Activated CD4-positive, alpha-beta T cell treated with anti-CD3 and anti-CD28 coated beads, Interleukin-2, amount 10 ng/mL, durations not matched to agents 7 days and 5 days (primary cell): Measurements from ENCODE around the gene LDAF1. TPM values are rescaled to one million over a fixed set of nuclear protein-coding genes. Genes with fewer than 3 reads are reported as not detected.
"Not testable (repeated sequence)": the region's sequence is repeated elsewhere in the genome, so short reads cannot be mapped to it uniquely, and the experiment has no call there.

Source experiments
- CTCF ChIA-PET: fragments of 350-600 bp; sonication (Branson Sonifier 250); formaldehyde crosslinking; loops from one replicate; lab custom pipeline; 2021; ENCODE audit warnings: antibody characterized with exemption; lab: Charles Lee
- POLR2A ChIA-PET: fragments of 350-600 bp; sonication (Branson Sonifier 250); formaldehyde crosslinking; loops from one replicate; lab custom pipeline; 2021; ENCODE audit warnings: antibody characterized with exemption; lab: Charles Lee
- DNase-seq: peaks from one replicate; pipeline ENCODE4 v3.0.0-alpha.2; 2020
- H3K27ac Mint-ChIP-seq: one replicate; pipeline ENCODE4 v1.8.0; 2021; ENCODE audit warnings: mild to moderate bottlenecking, moderate library complexity, mixed read lengths
- H3K27me3 Mint-ChIP-seq: one replicate; pipeline ENCODE4 v1.8.0; 2021; ENCODE audit warnings: mixed read lengths
- H3K36me3 Mint-ChIP-seq: one replicate; pipeline ENCODE4 v1.8.0; 2021; ENCODE audit warnings: low read depth, mixed read lengths
- H3K4me1 Mint-ChIP-seq: one replicate; pipeline ENCODE4 v1.8.0; 2021; ENCODE audit warnings: mixed read lengths
- H3K4me3 Mint-ChIP-seq: one replicate; pipeline ENCODE4 v1.8.0; 2021; ENCODE audit warnings: mild to moderate bottlenecking, moderate library complexity, mixed read lengths
- H3K9me3 Mint-ChIP-seq: one replicate; pipeline ENCODE4 v1.8.0; 2021; ENCODE audit warnings: mixed read lengths
- total RNA-seq, 2 experiments: library from RNA; stranded (reverse); gene quantifications; one replicate each; pipeline ENCODE4 v1.2.3, GENCODE V29; 2021

LDAF1 gene
- total RNA-seq = 10 to 100 TPM; 11.2 to 13.6 TPM

- CTCF ChIA-PET = interaction anchor here (0.6 to 1.8 kb wide), 5 partner anchors 13 to 143 kb away, joined by 3 to 4 read pairs (median 3); no protein-coding TSS in a partner anchor
Measured at GRCh38 chr16:21158208-21159110, at the start of gene LDAF1. LDAF1 (plus strand) TSS chr16:21158674; CDS start chr16:21161183, 2,509 bp downstream.

GRCh38 chr16:21115551-21115950, 42.9 kb upstream of the LDAF1 start:
- H3K27me3 Mint-ChIP-seq, CTCF ChIA-PET, H3K4me3 Mint-ChIP-seq, H3K36me3 Mint-ChIP-seq, POLR2A ChIA-PET, DNase-seq, H3K4me1 Mint-ChIP-seq, H3K27ac Mint-ChIP-seq: not testable (repeated sequence)
- H3K9me3 Mint-ChIP-seq = peaks cover 12% of the 10 kb centered on the region

More at GRCh38 chr16:21158208-21159110, at the start of gene LDAF1:
- DNase-seq = peak; percentile 81
- Mint-ChIP-seq H3K36me3 (peaks cover 4% of the 10 kb centered on the region), H3K27ac (peak within 1 kb of the TSS; percentile 87), H3K27me3 (no peaks in the 10 kb centered on the region), H3K9me3 (no peaks in the 10 kb centered on the region), H3K4me3 (peak within 1 kb of the TSS; percentile 87), H3K4me1 (peaks cover 24% of the 10 kb centered on the region)
- POLR2A ChIA-PET = no interaction called here

DNA sequence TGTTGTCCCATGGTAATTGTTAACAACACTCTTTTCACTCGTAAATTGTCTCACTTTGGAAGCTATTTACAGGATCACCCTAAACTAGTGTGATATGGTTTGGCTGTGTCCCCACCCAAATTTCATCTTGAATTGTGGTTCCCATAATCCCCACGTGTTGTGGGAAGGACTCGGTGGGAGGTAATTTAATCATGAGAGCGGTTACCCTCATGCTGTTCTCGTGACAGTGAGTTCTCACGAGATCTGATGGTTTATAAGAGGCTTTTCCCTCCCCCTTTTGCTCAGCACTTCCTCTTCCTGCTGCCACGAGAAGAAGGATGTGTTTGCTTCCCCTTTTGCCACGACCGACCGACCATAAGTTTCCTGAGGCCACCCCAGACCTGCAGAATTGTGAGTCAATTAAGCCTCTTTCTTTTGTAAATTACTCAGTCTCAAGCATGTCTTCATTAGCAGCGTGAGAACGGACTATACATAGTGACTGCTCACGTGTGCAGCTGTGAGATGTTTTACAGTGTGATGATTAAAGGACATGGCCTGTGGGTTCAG, 42.3 kb upstream of the LDAF1 start:
- Mint-ChIP-seq H3K27me3 (no peaks in the 10 kb centered on the region), H3K9me3 (peaks cover 12% of the 10 kb centered on the region), H3K4me3 (peak overlapping the region; percentile 52), H3K27ac (peak overlapping the region; percentile 47), H3K36me3 (peaks cover 4% of the 10 kb centered on the region), H3K4me1 (peaks cover 9% of the 10 kb centered on the region)
- CTCF ChIA-PET = no interaction called here
- DNase-seq = no peak
- POLR2A ChIA-PET = no interaction called here

DNA sequence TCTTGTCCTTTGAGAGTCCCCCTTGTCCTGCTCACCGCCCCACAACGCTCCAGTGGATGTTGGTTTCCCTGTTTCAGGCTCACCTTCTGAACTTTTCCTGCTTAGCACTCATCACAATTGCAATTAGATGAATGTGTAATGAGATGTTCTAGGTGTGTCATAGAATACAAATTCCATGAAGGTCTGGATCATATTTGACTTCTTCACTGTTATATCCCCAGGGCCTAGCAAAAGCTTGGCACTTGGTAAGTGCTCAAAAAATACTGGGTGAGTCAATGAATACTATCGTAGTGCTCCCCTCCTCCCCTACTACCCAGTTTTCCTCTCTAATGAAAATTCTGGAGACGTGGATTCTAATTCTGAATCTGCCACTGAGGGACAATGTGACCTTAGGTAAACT, 40.9 kb upstream of the LDAF1 start:
- ChIA-PET CTCF (no interaction called here), POLR2A (no interaction called here)
- H3K4me1 Mint-ChIP-seq = peaks cover 9% of the 10 kb centered on the region
- DNase-seq = no peak
- peaks cover 4% of the 10 kb centered on the region for H3K36me3 Mint-ChIP-seq
- H3K4me3 Mint-ChIP-seq = no peak overlapping the region
- peaks cover 10% of the 10 kb centered on the region for H3K9me3 Mint-ChIP-seq
- H3K27me3 Mint-ChIP-seq = no peaks in the 10 kb centered on the region
- no peak overlapping the region for H3K27ac Mint-ChIP-seq

DNA sequence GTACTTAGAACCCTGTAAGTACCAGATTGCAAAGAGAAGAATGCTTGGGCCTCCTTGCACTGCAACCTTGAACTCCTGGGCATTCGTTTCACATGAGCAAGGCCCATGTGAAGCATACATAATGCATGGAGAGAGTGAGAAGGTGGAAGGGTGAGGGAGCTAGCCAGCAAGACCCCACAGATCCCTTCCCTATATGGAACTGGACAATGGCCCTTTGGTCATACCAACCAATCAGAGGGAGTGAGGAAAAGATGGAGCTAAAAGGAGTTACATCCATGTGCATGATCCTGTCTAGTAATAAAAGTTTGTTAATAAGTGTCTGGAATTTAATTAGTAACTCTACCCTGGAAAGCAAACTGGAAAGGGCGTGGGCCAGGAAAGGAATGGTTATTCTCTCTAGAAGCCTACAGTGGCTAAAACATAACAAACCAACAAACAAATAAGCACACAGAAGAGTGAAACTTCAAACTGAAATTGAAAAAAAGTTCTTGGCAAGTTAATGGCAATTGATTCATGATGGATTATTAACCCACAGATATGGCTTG, 37.4 kb upstream of the LDAF1 start:
- CTCF ChIA-PET = interaction anchor here (0.6 kb wide), 2 partner anchors 408 to 865 kb away, joined by 3 to 4 read pairs; no protein-coding TSS in a partner anchor
- Mint-ChIP-seq H3K9me3 (peaks cover 10% of the 10 kb centered on the region), H3K27me3 (no peaks in the 10 kb centered on the region)

DNA sequence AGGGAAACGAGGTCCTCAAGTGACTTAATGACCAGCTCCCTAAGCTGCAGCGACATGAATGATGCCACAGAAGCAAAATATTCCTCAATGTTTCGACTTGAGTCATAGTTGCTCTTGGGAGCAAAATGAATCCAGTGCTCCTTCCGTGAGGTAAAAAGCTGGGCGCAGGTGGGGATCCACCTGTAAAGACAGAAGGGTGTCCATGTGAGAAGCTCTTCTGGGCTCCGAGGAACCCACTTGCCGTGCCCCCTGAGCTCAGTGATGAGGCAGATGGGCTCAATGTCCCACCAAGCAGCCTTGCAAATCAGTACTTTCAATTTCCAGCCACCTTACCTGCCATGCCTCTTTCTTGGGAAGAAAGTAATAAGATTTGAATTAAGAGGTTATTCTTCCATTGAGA, 33.3 kb upstream of the LDAF1 start:
- Mint-ChIP-seq H3K4me3 (no peak overlapping the region), H3K4me1 (no peaks in the 10 kb centered on the region), H3K36me3 (no peaks in the 10 kb centered on the region), H3K27ac (no peak overlapping the region), H3K9me3 (no peaks in the 10 kb centered on the region), H3K27me3 (no peaks in the 10 kb centered on the region)
- ChIA-PET POLR2A (no interaction called here), CTCF (no interaction called here)
- DNase-seq = no peak

More for the DNA sequence above, 37.4 kb upstream of the LDAF1 start:
- DNase-seq = no peak
- no peak overlapping the region for H3K27ac Mint-ChIP-seq
- no peak overlapping the region for H3K4me3 Mint-ChIP-seq
- H3K4me1 Mint-ChIP-seq = peaks cover 8% of the 10 kb centered on the region
- POLR2A ChIA-PET = no interaction called here
- peaks cover 4% of the 10 kb centered on the region for H3K36me3 Mint-ChIP-seq

DNA sequence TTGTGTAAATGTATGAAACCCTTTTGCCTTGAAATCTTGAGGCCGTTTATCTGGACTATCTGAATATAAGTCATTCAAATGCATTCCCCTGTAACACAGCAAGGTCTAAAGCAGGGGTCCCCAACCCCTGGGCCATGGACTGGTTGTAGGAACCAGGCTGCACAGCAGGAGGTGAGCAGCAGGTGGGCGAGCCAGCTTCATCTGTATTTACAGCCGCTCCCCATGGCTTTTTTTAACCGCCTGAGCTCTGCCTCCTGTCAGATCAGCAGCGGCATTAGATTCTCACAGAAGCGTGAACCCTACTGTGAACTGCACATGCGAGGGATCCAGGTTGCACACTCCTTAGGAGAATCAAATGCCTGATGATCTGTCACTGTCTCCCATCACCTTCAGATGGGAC, 32.0 kb upstream of the LDAF1 start:
- Mint-ChIP-seq H3K27me3 (peaks cover 3% of the 10 kb centered on the region), H3K36me3 (no peaks in the 10 kb centered on the region), H3K9me3 (no peaks in the 10 kb centered on the region), H3K4me3 (no peak overlapping the region), H3K27ac (no peak overlapping the region), H3K4me1 (no peaks in the 10 kb centered on the region)
- CTCF ChIA-PET = no interaction called here
- no peak for DNase-seq
- POLR2A ChIA-PET = no interaction called here

- Mint-ChIP-seq H3K27me3 (peaks cover 3% of the 10 kb centered on the region), H3K27ac (no peak overlapping the region), H3K4me3 (no peak overlapping the region), H3K9me3 (no peaks in the 10 kb centered on the region), H3K4me1 (no peaks in the 10 kb centered on the region), H3K36me3 (no peaks in the 10 kb centered on the region)
- ChIA-PET CTCF (no interaction called here), POLR2A (no interaction called here)
- DNase-seq = no peak
Measured at GRCh38 chr16:21128991-21129390, 29.5 kb upstream of the LDAF1 start.

GRCh38 chr16:21130811-21131210, 27.7 kb upstream of the LDAF1 start:
- POLR2A ChIA-PET = no interaction called here
- no peak overlapping the region for H3K27ac Mint-ChIP-seq
- H3K9me3 Mint-ChIP-seq = no peaks in the 10 kb centered on the region
- H3K36me3 Mint-ChIP-seq = no peaks in the 10 kb centered on the region
- no peak for DNase-seq
- CTCF ChIA-PET = no interaction called here
- no peak overlapping the region for H3K4me3 Mint-ChIP-seq
- H3K27me3 Mint-ChIP-seq = peaks cover 3% of the 10 kb centered on the region
- peaks cover 2% of the 10 kb centered on the region for H3K4me1 Mint-ChIP-seq

DNA sequence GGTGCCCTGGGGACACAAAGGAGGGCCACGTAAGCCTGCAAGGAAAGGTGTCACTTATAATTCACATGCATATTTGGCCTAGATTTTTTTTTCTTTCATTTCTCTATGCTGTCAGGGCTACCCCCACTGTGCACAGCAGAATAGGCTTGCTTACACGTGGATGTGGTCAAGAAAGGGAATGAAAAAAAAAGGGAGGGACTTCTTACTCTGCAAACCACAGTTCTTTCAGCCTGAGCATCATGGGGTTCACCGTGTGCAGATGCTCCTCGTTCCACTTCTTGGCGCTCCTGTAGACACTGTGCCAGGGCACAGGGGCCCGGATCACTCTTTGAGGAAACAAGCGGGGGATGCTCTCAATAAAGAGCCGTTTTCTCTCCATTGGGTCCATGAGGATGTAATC, 24.4 kb upstream of the LDAF1 start:
- Mint-ChIP-seq H3K36me3 (no peaks in the 10 kb centered on the region), H3K27me3 (peaks cover 3% of the 10 kb centered on the region), H3K4me3 (no peak overlapping the region), H3K4me1 (peaks cover 2% of the 10 kb centered on the region), H3K27ac (no peak overlapping the region), H3K9me3 (no peaks in the 10 kb centered on the region)
- ChIA-PET POLR2A (no interaction called here), CTCF (no interaction called here)
- DNase-seq = no peak

- H3K27ac Mint-ChIP-seq = no peak overlapping the region
- peaks cover 24% of the 10 kb centered on the region for H3K27me3 Mint-ChIP-seq
- POLR2A ChIA-PET = no interaction called here
- DNase-seq = no peak
- H3K4me1 Mint-ChIP-seq = no peaks in the 10 kb centered on the region
- no peak overlapping the region for H3K4me3 Mint-ChIP-seq
- H3K36me3 Mint-ChIP-seq = no peaks in the 10 kb centered on the region
- CTCF ChIA-PET = interaction anchor here (0.5 to 0.8 kb wide), 2 partner anchors 9 to 13 kb away, joined by 3 to 4 read pairs; partner anchors contain the start of gene LDAF1
- H3K9me3 Mint-ChIP-seq = no peaks in the 10 kb centered on the region
Measured at GRCh38 chr16:21145738-21146137, 12.7 kb upstream of the LDAF1 start.

DNA sequence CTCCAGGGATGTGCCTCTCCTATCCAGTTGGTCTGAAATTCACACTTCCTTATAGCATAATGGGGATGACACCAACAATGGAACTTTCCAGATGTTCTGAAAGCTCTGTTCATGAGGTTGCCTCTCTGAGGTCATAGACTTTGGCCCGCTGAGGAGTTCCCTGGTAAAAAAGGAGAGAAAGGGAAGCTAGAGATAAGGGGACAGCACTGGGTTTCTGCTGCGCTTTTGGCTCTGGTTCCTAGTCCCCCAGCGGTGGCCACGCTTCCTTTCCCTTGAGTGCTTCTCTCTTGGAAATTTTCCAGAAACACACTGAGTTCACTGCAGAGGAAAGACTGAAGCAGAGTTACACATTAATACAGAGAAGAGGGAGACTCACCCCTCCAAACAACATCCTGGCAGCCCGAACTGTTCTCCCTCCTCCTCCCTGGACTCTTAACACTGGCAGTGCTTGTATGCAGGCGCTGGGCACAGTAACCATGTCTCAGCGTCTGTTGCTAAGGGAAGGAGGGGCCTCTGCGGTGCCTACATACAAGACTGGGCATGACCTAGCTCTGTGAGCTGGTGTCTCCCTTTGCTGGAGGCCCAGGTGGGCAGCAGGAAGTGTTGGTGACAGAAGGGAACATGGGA, 8.0 kb upstream of the LDAF1 start, which contains the start of gene DNAH3:
Gene DNAH3, minus strand, starts transcription at position 472 of the 627 bp plus-strand sequence. CDS start 527 bp downstream, outside the sequence.
- no peak within 1 kb of the TSS for H3K27ac Mint-ChIP-seq
- no peak within 1 kb of the TSS for H3K4me3 Mint-ChIP-seq
- DNase-seq = no peak
- ChIA-PET POLR2A (no interaction called here), CTCF (interaction anchor here (0.6 kb wide), 1 partner anchor 14 kb away, joined by 3 read pairs; no protein-coding TSS in a partner anchor)
- H3K27me3 Mint-ChIP-seq = peaks cover 22% of the 10 kb centered on the region
- no peaks in the 10 kb centered on the region for H3K9me3 Mint-ChIP-seq
- H3K4me1 Mint-ChIP-seq = no peaks in the 10 kb centered on the region
- H3K36me3 Mint-ChIP-seq = no peaks in the 10 kb centered on the region
